Panc1 (cell line): Measurements from ENCODE around the gene SLC9A2.

Experiments used
- CTCF ChIP-seq: fragments of 450-650 bp; IDR thresholded peaks from 2 replicates; pipeline ENCODE4 v1.5.1; 2017; ENCODE audit warnings: mild to moderate bottlenecking
- POLR2AphosphoS5 ChIP-seq: IDR thresholded peaks from 2 replicates; pipeline ENCODE4 v1.6.1; 2012; ENCODE audit warnings: mild to moderate bottlenecking, low read depth, low read length, moderate library complexity
- REST ChIP-seq, 2 experiments: IDR thresholded peaks; 2 replicates each; pipeline ENCODE4 v1.6.1; 2011 to 2012; ENCODE audit warnings: low read depth in 2 of 2, control low read depth in 1 of 2, low read length in 1 of 2, mild to moderate bottlenecking in 1 of 2, moderate library complexity in 1 of 2; ENCODE audit not compliant: insufficient read depth in 1 of 2
- TCF7L2 ChIP-seq: IDR thresholded peaks from 2 replicates; pipeline ENCODE4 v1.6.1; 2011; ENCODE audit warnings: mild to moderate bottlenecking, low read depth, low read length, inconsistent platforms

- TF ChIP-seq CTCF (no peak), REST (IDR thresholded peaks at IDR 0.05; ENCODE audit: insufficient read depth in 1 of 2, low read depth in 2 of 2, low read length in 1 of 2) (no peak), POLR2AphosphoS5 (no peak), TCF7L2 (no peak)
These were observed 29.9 kb upstream of the SLC9A2 start for GRCh38 chr2:102589444-102589843.
